GM21786 (cell line): ENCODE results near the gene ADRA1B.
A peak's percentile ranks its signal among the peaks of the same experiment; 100 is the strongest.
"Not testable (repeated sequence)": the region's sequence is repeated elsewhere in the genome, so short reads cannot be mapped to it uniquely, and the experiment has no call there.

ENCODE experiments used
- ATAC-seq: cut with Tn5 transposase; IDR thresholded peaks from one replicate; pipeline ENCODE4 v1.9.1; 2021; ENCODE audit not compliant: unreplicated experiment

The ADRA1B gene

GRCh38 chr5:160009591-160009989, 93.3 kb downstream of the ADRA1B start:
- no peak for ATAC-seq

GRCh38 chr5:160011471-160011870, 95.2 kb downstream of the ADRA1B start:
- ATAC-seq: no peak

DNA sequence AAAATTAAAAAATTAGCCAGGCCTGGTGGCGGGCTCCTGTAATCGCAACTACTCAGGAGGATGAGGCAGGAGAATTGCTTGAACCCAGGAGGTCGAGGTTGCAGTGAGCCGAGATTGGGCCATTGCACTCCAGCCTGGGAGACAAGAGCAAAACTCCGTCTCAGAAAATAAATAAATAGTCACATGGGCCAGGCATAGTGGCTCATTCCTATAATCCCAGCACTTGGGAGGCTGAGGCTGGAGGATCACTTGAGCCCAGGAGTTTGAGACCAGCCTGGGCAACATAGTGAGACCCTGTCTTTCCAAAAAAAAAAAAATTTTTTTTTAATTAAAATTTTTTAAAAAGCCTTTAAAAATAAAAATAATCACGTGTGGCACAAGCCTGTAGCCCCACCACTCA, 97.9 kb downstream of the ADRA1B start:
- not testable (repeated sequence) for ATAC-seq

GRCh38 chr5:160018945-160019625, 102.8 kb downstream of the ADRA1B start:
- no peak for ATAC-seq

- no peak for ATAC-seq
Measured at GRCh38 chr5:160020266-160020770, 104.0 kb downstream of the ADRA1B start.

DNA sequence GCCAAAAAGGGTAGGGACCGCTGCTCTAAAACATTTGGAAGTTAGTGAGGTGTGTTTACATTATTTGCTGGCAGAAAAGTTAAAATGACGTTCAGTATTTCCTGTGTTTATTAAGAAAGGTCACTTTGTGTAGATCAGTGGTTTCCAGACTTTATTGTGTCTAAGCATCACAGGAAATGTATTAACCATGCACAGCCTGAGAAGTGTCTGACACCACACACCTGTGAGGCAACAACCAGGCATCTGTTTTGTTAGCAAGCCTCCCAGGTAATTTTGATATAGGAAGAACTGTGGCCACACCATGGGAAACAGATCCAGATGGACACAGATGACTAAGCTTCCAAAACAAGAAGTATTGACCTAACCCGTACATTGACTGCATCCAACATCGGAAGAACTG, 104.7 kb downstream of the ADRA1B start:
- ATAC-seq: no peak

- peak; percentile 94 for ATAC-seq
Measured at GRCh38 chr5:160021831-160022446, 105.7 kb downstream of the ADRA1B start.
